Gastroesophageal sphincter (tissue), 3 donors: ENCODE measurements around the gene ALDH16A1.

ENCODE experiments used
- POLR2A ChIP-seq, 2 donors: fragments of 450-650 bp; IDR thresholded peaks; one replicate each; pipeline ENCODE4 v1.6.1; 2017; ENCODE audit warnings: antibody characterized with exemption in 2 of 2, mild to moderate bottlenecking in 2 of 2, moderate library complexity in 1 of 2
- TF ChIP-seq, protein P1 (sequence below), 4 experiments: fragments of 200-600 bp in 2 of 4; fragments of 450-650 bp in 2 of 4; sonication (generic) in 1 of 4; IDR thresholded peaks; one replicate each; pipeline ENCODE4 v1.5.1; 2017 to 2019; ENCODE audit warnings: antibody characterized with exemption in 4 of 4, mild to moderate bottlenecking in 2 of 4, moderate library complexity in 2 of 4

GRCh38 chr19:49458567-49458903 lies 5.5 kb downstream of the ALDH16A1 start:
- TF ChIP-seq, protein P1, sequence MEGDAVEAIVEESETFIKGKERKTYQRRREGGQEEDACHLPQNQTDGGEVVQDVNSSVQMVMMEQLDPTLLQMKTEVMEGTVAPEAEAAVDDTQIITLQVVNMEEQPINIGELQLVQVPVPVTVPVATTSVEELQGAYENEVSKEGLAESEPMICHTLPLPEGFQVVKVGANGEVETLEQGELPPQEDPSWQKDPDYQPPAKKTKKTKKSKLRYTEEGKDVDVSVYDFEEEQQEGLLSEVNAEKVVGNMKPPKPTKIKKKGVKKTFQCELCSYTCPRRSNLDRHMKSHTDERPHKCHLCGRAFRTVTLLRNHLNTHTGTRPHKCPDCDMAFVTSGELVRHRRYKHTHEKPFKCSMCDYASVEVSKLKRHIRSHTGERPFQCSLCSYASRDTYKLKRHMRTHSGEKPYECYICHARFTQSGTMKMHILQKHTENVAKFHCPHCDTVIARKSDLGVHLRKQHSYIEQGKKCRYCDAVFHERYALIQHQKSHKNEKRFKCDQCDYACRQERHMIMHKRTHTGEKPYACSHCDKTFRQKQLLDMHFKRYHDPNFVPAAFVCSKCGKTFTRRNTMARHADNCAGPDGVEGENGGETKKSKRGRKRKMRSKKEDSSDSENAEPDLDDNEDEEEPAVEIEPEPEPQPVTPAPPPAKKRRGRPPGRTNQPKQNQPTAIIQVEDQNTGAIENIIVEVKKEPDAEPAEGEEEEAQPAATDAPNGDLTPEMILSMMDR (IDR thresholded peaks at IDR 0.05), result no peak
- no peak for TF ChIP-seq POLR2A (IDR thresholded peaks at IDR 0.05)
